Measurements from ENCODE around the gene TRIM49D1.

DNA sequence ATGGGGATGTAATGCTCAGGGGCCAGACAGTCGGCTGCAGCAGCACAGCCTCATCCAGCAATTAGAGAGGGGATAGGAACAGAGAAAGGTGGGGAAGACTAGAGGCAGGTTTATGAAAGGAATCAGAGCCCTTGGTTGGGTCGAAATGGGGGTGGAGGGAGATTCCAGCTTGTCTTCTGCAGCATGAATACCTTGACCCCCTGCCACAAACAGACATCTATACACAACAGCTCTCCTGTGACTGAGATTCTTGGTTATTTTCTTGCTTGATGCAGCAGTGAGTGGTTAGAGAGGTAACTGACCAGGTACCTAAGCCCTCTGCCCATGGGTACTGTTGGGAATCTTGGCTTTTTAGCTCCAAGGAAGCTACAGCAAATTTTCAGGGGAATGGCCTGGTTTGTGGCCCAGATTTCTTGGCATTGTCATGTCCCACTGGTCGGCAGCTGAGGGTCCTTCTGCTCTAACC, at the start of gene TRIM49D1:
- TF ChIP-seq ZFP30 (CRISPR knock-in tag; IDR thresholded peaks at IDR 0.05), result no peak
- no peak for TF ChIP-seq BACH2 (CRISPR knock-in tag; IDR thresholded peaks at IDR 0.05; ENCODE audit: borderline replicate concordance)
- no peak for TF ChIP-seq ESRRG (CRISPR knock-in tag; IDR thresholded peaks at IDR 0.05)
- TF ChIP-seq, protein P1, sequence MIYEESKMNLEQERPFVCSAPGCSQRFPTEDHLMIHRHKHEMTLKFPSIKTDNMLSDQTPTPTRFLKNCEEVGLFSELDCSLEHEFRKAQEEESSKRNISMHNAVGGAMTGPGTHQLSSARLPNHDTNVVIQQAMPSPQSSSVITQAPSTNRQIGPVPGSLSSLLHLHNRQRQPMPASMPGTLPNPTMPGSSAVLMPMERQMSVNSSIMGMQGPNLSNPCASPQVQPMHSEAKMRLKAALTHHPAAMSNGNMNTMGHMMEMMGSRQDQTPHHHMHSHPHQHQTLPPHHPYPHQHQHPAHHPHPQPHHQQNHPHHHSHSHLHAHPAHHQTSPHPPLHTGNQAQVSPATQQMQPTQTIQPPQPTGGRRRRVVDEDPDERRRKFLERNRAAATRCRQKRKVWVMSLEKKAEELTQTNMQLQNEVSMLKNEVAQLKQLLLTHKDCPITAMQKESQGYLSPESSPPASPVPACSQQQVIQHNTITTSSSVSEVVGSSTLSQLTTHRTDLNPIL (CRISPR knock-in tag; IDR thresholded peaks at IDR 0.05; ENCODE audit: low read depth), result no peak
- no peak for TF ChIP-seq ISL1 (CRISPR knock-in tag; IDR thresholded peaks at IDR 0.05)
- TF ChIP-seq ARNTL (CRISPR knock-in tag; IDR thresholded peaks at IDR 0.05; ENCODE audit: borderline replicate concordance, low read depth), result no peak
- TF ChIP-seq PATZ1 (CRISPR knock-in tag; IDR thresholded peaks at IDR 0.05; ENCODE audit: borderline replicate concordance), result no peak
- no peak for TF ChIP-seq ZNF8 (CRISPR knock-in tag; IDR thresholded peaks at IDR 0.05)
- no peak for TF ChIP-seq TCF4 (CRISPR knock-in tag; IDR thresholded peaks at IDR 0.05; ENCODE audit: borderline replicate concordance)
- TF ChIP-seq, protein P2, sequence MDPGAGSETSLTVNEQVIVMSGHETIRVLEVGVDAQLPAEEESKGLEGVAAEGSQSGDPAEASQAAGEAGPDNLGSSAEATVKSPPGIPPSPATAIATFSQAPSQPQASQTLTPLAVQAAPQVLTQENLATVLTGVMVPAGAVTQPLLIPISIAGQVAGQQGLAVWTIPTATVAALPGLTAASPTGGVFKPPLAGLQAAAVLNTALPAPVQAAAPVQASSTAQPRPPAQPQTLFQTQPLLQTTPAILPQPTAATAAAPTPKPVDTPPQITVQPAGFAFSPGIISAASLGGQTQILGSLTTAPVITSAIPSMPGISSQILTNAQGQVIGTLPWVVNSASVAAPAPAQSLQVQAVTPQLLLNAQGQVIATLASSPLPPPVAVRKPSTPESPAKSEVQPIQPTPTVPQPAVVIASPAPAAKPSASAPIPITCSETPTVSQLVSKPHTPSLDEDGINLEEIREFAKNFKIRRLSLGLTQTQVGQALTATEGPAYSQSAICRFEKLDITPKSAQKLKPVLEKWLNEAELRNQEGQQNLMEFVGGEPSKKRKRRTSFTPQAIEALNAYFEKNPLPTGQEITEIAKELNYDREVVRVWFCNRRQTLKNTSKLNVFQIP (CRISPR knock-in tag; IDR thresholded peaks at IDR 0.05; ENCODE audit: borderline replicate concordance, low read depth), result no peak
- no peak for TF ChIP-seq CSDC2 (CRISPR knock-in tag; IDR thresholded peaks at IDR 0.05)
- TF ChIP-seq TOX (CRISPR knock-in tag; IDR thresholded peaks at IDR 0.05; ENCODE audit: borderline replicate concordance), result no peak

Data from SK-N-SH treated with all-trans-retinoic acid at 6 μM for 48 hours (cell line).